ENCODE results near the gene BAZ2B.

The BAZ2B gene

DNA sequence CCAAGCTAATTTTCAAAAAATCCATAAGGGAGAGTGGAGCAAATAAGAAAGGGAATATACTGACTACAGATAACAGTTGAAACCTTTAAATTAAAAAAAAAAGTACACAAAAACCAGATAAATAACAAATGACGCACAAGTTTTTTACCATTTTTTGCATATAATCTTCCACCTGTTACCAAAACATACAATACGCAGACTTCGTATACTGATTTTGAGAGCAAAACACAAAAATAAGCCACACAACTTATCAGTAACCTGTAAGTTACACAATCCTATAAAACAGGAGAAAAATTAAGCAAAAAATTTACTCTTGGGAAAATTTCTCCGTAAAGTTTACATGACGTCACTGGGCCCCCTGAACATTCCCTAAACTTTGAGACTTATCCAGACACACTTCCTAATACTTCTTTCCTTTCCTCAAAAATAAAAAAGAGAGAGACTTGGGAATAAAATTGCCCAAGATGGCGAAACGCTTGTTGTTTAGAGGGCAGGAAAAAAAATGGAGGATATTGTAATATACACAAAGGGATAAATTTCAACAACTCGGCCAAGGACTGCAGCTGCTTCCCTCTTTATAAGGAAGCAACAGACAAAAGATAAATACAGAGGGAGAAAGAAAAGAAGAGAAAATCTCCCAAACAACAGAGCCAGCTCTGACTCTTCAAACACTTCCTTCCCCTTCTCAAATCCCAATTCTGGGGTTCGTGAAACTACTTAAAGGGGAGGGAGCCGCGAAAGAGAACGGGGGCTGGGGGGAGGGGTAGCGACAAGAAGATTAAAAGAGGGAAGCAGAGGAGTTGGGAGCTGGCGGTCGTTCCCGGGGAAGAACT lies 1.6 kb downstream of the BAZ2B start:
- DNase-seq (ENCODE audit: low spot score): peak; percentile 60

DNA sequence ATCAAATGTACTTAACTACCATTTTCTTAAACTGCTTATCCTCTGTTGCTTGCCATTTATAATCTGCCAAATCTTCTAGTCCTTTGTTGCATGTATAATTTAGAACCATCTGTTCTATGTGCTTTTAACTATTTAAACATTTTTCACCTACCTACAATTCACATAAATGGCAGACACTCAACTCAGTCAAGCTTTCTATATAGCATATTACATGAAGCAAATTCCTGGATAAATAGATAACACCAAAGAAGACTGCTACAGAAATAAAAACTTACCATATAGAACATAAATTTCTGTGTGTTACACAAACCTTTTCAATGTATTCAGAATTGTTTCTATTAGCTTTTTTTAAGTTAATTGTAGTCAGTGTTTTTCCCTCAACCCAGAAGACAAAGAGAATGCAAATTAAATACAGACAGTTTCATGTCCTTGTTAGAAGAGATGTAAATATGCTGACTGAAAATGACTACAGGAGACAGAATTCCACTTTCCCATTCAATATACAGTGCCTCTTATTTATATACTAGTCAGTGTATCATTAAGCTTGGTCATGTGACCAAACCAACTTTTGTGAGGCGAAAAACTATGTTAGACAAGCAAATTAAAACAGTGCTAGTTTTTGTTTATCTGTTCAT lies 2.6 kb downstream of the BAZ2B start:
- peak; percentile 30 for DNase-seq (ENCODE audit: low spot score)

DNA sequence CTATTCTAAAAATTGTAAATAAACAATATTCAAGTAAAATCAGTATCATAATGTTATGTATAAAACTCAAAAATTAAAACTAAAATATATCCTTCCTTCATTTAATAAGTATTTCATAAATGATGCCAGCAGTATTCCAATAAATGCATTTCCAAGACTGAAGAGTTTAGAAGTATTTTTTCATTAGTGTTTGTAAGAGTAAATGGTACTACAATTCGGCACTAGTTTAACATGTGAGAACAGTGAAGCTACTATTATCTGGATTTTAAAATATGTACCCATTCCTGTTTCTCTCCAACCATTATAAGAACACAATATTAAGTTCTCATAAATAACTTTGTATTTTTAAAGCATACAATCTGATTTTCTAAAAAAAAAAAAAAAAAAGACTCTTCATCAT lies 3.3 kb downstream of the BAZ2B start:
- DNase-seq (ENCODE audit: low spot score): no peak

DNA sequence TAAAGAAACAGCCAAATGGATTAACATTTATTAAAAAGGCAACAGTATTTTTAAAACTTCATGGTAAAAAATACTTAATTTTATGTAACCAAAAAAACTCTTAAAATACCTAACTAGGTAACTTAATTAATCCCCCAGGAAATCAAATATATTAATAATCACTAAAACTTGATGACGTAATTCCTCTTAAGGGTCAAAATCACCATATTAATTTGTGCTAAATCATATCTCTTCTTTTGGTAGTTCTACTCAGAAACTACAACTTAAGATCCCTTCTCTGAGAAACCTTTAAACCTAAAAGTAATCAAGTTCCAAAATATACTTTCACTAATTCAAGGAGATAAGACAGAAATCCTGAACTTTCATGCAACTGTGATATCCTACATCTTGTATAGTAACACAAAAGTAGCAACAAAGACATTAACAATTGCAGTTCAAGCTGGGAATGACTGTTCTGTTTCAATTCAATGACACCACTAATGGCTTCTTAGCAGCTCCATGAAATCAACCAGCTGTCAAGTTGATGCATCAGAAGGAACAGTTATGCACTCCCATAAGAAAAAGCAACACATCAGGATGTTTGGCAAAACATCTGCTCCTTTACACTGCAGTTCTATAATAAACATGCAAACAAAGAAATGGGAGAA lies 4.0 kb downstream of the BAZ2B start:
- peak; percentile 29 for DNase-seq (ENCODE audit: low spot score)

DNA sequence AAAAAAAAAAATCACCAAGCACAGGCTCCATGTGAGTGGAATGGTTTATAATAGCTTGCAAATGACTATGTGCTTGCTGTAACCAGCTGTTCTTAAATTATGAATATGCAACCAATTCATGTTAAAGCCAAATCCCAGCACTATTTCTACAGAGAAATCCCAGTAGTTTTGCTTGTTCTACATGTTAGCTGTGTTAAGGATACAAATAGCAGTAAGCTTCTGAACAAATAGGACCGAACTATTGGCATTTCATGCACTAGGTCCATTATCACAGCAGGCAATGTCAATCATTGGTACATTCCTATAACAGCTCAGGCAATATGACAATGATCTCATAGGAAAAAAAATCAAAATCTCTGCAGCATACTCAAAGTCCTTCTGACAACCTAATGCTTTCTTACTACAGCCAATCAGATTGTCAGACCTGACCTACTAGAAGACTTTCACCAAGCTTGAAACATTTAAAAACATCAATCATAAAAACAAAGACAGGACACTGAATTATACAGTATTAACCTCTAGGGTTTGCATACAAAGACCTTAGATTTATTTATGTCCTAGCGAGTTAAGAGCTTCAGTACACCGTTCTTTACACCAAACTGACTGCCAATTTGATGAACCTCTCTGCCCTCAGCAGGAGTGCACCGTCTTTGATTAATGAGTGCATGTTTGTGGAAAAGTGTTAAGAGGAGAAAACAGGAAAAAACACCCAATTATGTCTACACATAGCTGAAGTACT lies 6.4 kb downstream of the BAZ2B start:
- no peak for DNase-seq (ENCODE audit: low spot score)

DNA sequence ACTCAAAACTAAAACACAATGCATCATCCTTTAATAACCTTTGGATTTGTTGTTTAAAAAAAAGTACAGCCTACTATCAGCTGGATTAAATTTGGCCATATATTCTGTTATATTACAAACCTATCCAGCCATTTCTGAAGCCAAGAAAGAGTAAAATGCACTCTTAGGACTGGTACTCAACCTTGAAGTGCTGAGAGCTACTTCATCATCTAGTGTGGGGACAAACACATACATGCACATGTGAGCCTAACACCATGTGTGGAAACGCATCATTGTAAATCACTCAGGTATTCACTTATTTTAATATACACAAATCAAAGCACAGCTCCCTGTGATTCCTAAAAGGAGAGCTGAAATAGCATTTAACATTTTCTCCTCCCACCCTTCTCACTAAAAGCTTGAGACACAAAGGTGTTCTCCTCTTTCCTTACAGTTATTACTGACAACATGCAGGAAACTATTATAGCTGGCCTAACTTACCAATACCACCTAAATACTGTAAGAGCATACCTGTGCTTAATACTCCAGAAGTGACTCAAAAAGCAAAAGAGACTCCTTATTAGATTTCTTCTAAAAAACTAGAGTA lies 7.5 kb downstream of the BAZ2B start:
- no peak for DNase-seq (ENCODE audit: low spot score)

DNA sequence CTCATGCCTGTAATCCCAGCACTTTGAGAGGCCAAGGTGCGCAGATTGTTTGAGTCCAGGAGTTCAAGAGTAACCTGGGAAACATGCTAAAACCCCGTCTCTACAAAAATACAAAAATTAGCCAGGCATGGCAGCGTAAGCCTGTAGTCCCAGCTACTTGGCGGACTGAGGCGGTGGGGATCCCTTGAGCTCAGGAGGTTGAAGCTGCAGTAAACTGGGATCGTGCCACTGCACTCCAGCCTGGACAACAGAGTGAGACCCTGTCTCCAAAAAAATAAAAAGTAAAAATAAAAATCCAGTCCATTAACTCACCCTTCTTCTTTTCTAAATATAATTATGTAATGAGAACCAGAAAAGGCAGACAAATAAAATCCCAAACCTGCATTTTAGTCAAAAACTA lies 8.2 kb downstream of the BAZ2B start:
- no peak for DNase-seq (ENCODE audit: low spot score)

DNA sequence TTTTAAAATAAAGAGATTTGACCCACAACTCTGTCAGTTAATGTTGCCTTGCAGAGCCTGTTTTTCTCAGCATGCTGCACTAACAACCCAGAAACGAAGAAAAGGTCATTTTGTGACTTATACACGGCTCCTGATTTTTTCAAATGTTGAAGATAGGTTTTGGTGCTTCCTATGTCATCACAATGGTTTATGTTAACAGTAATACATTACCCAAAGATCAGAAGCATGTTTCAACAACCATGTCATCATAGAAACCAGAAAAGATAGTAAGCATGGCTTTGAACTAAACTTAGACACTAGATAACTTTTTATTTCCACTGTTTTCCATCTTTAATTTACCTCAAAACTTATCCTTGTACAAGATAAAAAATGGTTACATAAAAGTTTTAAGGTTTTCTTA lies 10.1 kb downstream of the BAZ2B start:
- no peak for DNase-seq (ENCODE audit: low spot score)

DNA sequence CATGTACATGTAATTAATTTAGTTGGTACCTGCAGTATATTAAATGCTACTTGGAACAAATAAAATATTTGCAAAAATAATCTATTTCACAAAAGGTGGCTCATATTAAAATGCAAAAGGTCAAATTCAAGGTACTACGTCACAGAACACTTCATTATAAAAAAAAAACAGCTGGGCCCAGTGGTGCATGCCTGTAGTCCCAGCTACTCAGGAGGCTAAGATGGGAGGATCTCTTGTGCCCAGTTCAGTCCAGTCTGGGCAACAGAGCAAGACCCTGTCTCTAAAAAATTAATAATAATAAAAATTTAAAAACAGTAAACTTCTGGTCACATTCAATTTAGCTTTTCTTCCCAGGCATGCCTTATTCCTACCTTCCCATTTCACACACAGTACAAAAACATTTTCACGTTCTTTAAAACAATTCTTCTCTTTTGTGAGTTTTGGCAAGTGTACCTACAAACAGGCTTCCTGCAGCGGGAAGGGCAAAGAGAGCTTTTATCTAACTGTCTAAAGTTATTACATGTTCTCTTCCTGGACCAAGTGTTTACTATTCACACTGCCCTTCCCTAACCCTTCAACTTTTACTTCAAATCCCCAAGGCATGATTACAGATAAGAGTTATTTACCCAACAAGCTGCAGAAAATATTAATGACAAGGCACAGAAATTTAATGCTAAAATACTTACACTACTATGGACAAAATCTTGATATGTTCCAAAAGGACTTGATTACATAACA lies 10.7 kb downstream of the BAZ2B start:
- DNase-seq (ENCODE audit: low spot score): no peak

DNA sequence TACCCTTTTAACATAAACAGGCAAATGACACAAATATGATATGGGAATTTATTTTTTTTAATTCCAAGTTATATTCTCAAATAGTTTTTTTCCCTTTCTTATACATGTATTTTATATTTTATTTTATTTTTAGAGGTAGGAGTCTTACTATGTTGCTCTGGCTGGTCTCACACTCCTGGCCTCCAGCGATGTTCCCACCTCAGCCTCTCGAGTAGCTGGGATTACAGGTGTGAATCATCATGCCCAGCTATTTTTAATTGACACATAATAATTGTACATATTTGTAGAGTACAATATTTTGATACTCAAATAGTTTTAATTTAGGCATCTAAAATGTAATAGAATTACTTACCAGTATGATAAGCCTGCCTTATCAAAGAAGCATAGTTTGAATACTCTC lies 12.2 kb downstream of the BAZ2B start:
- DNase-seq (ENCODE audit: low spot score): no peak

DNA sequence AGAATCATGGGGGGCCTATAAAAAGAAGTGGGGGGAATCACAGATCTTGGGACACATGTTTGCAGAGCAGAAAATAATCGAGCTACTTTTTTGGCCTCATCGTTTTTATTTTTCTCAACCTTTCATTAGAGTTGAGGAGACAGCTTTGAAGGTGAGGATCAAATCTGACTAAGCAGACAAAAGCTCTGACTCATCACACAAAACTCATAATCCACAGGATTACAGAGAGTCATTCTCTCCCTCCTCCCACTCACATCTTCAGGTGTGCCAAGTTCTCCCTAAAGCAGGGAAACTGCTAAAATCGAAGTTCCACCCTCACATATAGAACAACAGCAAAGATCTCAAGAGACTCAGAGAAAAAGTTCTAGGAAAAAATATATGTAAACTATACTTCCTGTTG lies 15.6 kb downstream of the BAZ2B start:
- DNase-seq (ENCODE audit: low spot score): no peak

DNA sequence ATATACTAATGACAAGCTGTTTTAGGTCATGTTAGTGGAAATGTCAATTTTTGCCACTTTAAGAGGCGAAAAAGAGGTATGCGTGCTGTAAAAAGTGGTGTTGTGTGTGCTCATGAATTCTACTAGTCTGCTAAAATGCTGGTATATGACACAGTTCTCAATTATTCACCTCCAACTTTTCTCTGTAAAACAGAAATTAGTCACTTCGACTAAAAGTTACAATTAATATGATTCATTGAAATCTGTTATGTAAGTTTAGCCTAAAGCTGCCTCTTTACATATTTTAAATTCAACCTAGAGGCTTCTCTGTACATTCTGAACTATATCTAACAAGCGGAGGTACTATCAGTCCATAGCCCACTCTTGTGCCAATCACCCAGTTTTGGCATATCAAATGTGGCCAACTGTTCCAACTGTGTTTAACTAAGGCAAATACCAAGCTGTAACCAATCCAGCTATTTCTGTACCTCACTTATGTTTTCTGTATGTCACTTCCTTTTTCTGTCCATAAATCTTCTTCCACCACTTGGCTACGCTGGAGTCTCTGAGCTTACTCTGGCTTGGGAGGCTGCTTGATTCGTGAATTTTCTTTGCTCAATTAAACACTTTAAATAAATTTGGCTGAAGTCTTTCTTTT lies 20.8 kb downstream of the BAZ2B start:
- DNase-seq (ENCODE audit: low spot score): no peak

DNA sequence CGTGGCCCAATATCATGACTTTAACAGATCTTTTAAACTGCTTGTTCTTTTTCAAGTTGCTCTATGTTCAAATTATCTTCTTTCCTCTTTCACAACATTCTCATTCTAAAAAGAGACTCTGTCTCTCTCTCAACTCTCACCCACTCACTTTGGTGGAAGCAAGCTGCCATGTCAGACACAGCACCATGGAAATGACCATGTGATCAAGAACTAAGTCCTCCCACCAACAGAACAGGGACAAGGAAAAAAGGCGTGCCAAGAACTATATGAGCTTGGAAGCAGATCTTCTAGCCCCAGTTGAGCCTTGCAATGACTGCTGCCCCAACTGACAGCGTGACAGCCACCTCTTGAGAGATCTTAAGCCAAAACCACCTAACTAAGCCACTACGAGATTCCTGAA lies 23.9 kb downstream of the BAZ2B start:
- no peak for DNase-seq (ENCODE audit: low spot score)

DNA sequence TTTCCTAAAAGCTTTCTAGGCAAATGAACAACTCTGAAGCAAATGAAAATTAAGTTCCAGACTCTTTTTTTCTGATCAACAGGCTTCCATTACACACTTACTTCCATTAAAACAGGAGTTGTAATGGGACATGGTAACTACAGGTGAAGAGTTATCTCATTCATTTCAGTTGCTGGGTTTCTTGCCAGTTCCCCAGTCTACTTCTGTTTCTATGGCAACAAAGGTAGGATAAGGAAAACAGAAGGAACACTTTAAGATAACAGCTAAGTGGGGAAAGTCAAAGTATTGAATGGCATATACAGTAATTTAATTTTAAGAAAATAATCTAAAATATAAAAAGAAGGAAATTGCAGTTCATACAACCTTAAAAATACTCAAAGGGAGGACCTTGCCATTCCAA lies 25.1 kb downstream of the BAZ2B start:
- no peak for DNase-seq (ENCODE audit: low spot score)

DNA sequence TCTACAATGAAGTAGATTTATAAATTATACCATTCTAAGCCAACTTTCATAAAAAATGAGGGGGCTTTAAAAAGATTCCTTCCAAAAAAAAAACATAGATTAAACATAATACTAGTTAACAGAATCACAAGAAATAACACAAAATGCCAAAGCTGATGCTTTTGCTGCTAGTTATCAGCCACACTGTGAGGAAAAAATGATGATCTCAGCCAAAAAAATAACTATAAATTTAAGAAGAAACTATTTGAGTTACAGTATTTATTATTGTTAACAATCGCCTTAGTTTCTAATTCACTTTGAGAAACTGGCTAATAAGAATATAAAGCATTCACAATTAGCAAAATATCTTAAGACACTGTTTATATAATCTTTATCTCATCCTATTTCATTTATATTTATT lies 27.1 kb downstream of the BAZ2B start:
- no peak for DNase-seq (ENCODE audit: low spot score)

DNA sequence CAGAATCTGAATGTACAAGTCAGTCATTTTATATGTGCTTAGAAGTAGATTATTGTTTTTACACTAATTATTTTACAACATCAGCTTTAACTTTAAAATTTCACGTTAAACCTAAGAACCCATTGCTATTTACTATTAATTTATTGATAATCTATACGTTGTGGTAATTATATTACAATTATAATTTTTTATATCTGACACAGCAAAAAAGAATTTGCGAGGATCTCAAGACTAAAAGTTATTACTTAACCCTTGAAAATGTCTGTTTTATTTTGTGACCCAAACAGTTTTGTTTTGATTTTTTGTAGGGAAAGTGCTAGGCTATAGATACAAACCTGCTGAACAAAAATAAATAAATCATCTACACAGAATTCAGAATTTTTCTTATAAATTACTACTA lies 30.3 kb downstream of the BAZ2B start:
- DNase-seq (ENCODE audit: low spot score): no peak

DNA sequence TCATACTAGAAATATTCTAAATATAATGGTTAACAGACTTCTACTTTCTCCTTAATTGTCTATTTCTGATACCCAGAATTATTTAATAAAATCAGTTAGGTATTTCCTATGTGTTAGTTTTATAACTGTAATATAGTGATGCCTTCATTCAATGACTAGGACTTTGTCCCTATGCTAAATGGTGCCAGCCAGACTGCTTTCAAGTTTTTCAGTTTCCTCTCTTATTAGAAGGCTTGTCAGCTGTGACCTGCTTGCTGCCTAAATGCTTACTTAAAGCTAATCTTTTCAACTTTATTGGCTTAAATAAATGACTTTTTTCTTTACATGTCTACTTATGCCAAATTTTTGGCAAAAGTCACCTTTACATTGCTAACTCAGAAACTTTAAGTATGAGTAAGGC lies 30.7 kb downstream of the BAZ2B start:
- DNase-seq (ENCODE audit: low spot score): no peak

DNA sequence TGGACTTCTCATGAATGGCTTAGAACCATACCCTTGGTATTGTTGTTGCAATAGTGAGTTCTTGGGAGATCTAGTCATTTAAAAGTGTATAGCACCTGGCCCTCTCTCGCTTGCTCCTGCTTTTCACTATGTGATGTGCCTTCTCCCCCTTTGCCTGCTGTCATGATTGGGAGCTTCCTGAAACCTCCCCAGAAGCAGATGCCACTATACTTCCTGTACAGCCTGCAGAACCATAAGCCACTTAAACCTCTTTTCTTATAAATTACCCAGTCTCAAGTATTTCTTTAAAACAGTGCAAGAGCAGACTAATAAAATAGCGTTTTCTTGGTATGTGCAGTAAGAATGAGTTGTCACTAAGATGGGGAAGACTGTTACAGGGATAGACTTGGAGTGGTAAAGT lies 31.6 kb downstream of the BAZ2B start:
- no peak for DNase-seq (ENCODE audit: low spot score)

DNA sequence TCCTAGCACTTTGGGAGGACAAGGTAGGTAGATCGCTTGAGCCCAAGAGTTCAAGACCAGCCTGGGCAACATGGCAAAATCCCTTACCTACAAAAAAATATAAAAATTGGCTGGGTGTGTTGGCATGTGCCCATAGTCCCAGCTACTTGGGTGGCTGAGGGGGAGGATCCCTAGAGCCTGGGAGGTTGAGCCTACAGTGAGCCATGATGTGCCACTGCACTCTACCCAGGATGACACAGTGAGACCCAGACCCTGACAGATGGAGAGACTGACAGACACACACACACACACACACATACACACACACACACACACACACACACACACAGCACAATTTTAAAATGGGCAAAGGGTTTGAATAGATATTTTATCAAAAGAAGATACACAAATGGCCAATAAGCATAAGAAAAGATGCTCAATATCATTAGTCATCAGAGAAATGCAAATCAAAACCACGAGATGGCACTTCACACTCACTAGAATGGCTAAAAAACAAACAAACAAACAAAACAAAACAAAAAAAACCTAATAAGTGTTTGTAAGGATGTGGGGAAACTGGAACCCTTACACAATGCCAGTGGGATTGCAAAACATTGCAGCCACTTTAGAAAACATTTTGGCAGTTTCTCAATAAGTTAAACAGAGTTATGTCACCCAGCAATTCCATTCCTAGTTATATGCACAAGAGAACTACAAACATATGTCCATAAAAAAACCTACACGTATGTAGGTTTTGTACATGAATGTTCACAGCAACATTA lies 42.3 kb downstream of the BAZ2B start:
- DNase-seq (ENCODE audit: low spot score): no peak

DNA sequence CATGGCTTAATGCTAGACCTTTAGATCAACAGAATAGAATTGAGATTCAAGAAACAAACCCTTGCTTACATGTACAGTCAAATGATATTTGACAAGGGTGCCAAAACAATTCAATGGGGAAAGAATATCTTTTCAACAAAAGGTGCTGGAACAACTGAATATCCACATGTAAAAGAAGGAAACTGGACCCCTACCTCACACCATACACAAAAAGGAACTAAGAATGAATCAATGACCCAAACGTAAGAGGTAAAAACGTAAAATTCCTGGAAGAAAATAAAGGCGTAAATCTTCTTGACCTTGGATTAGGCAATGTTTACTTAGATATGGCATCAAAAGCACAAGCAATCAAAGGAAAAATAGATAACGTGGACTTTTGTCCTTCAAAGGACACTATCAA lies 43.1 kb downstream of the BAZ2B start:
- DNase-seq (ENCODE audit: low spot score): no peak

All from kidney capillary endothelial cell (primary cell).